Measurements from ENCODE around the gene HYLS1.

HYLS1 gene

GRCh38 chr11:125932301-125932700 lies 44.8 kb downstream of the HYLS1 start:
- Histone ChIP-seq H3K4me3 (ENCODE audit: low read length in 2 of 2) (no peak overlapping the region), H3K4me1 (ENCODE audit: control insufficient read depth in 2 of 2, insufficient read depth in 2 of 2, low read length in 2 of 2) (no peaks in the 10 kb centered on the region), H3K27ac (ENCODE audit: low read depth in 2 of 2, low read length in 2 of 2) (no peak overlapping the region), H3K36me3 (ENCODE audit: control insufficient read depth in 2 of 2, insufficient read depth in 2 of 2, low read length in 2 of 2) (no peaks in the 10 kb centered on the region), H3K9me3 (ENCODE audit: control insufficient read depth in 2 of 2, low read length in 2 of 2) (no peaks in the 10 kb centered on the region), H3K9ac (ENCODE audit: low read depth in 1 of 2, low read length in 2 of 2) (no peak overlapping the region), H3K27me3 (ENCODE audit: control insufficient read depth in 2 of 2, insufficient read depth in 2 of 2, low read length in 2 of 2) (peaks cover 3 to 4% of the 10 kb centered on the region in 2 donors)

GRCh38 chr11:125933030-125933813 lies 45.8 kb downstream of the HYLS1 start:
- peaks cover 3 to 4% of the 10 kb centered on the region in 2 donors for H3K27me3 ChIP-seq (ENCODE audit: control insufficient read depth in 2 of 2, insufficient read depth in 2 of 2, low read length in 2 of 2)
- H3K9ac ChIP-seq (ENCODE audit: low read depth in 1 of 2, low read length in 2 of 2) = no peak overlapping the region
- no peaks in the 10 kb centered on the region for H3K36me3 ChIP-seq (ENCODE audit: control insufficient read depth in 2 of 2, insufficient read depth in 2 of 2, low read length in 2 of 2)
- H3K27ac ChIP-seq (ENCODE audit: low read depth in 2 of 2, low read length in 2 of 2) = no peak overlapping the region
- H3K4me3 ChIP-seq (ENCODE audit: low read length in 2 of 2) = no peak overlapping the region
- H3K9me3 ChIP-seq (ENCODE audit: control insufficient read depth in 2 of 2, low read length in 2 of 2) = no peaks in the 10 kb centered on the region
- no peaks in the 10 kb centered on the region for H3K4me1 ChIP-seq (ENCODE audit: control insufficient read depth in 2 of 2, insufficient read depth in 2 of 2, low read length in 2 of 2)

GRCh38 chr11:125934473-125934872 lies 47.0 kb downstream of the HYLS1 start:
- H3K4me3 ChIP-seq (ENCODE audit: low read length in 2 of 2) = no peak overlapping the region
- no peaks in the 10 kb centered on the region for H3K9me3 ChIP-seq (ENCODE audit: control insufficient read depth in 2 of 2, low read length in 2 of 2)
- H3K9ac ChIP-seq (ENCODE audit: low read depth in 1 of 2, low read length in 2 of 2) = no peak overlapping the region
- H3K4me1 ChIP-seq (ENCODE audit: control insufficient read depth in 2 of 2, insufficient read depth in 2 of 2, low read length in 2 of 2) = no peaks in the 10 kb centered on the region
- peaks cover 2 to 3% of the 10 kb centered on the region in 2 donors for H3K27me3 ChIP-seq (ENCODE audit: control insufficient read depth in 2 of 2, insufficient read depth in 2 of 2, low read length in 2 of 2)
- no peak overlapping the region for H3K27ac ChIP-seq (ENCODE audit: low read depth in 2 of 2, low read length in 2 of 2)
- no peaks in the 10 kb centered on the region for H3K36me3 ChIP-seq (ENCODE audit: control insufficient read depth in 2 of 2, insufficient read depth in 2 of 2, low read length in 2 of 2)

GRCh38 chr11:125935056-125935455 lies 47.6 kb downstream of the HYLS1 start:
- no peaks in the 10 kb centered on the region for H3K4me1 ChIP-seq (ENCODE audit: control insufficient read depth in 2 of 2, insufficient read depth in 2 of 2, low read length in 2 of 2)
- H3K9me3 ChIP-seq (ENCODE audit: control insufficient read depth in 2 of 2, low read length in 2 of 2) = no peaks in the 10 kb centered on the region
- no peaks in the 10 kb centered on the region for H3K27me3 ChIP-seq (ENCODE audit: control insufficient read depth in 2 of 2, insufficient read depth in 2 of 2, low read length in 2 of 2)
- H3K4me3 ChIP-seq (ENCODE audit: low read length in 2 of 2) = no peak overlapping the region
- no peak overlapping the region for H3K27ac ChIP-seq (ENCODE audit: low read depth in 2 of 2, low read length in 2 of 2)
- no peak overlapping the region for H3K9ac ChIP-seq (ENCODE audit: low read depth in 1 of 2, low read length in 2 of 2)
- no peaks in the 10 kb centered on the region for H3K36me3 ChIP-seq (ENCODE audit: control insufficient read depth in 2 of 2, insufficient read depth in 2 of 2, low read length in 2 of 2)

GRCh38 chr11:125935618-125936199 lies 48.2 kb downstream of the HYLS1 start:
- no peaks in the 10 kb centered on the region for H3K9me3 ChIP-seq (ENCODE audit: control insufficient read depth in 2 of 2, low read length in 2 of 2)
- no peak overlapping the region for H3K27ac ChIP-seq (ENCODE audit: low read depth in 2 of 2, low read length in 2 of 2)

GRCh38 chr11:125938418-125938817 lies 51.0 kb downstream of the HYLS1 start:
- H3K36me3 ChIP-seq (ENCODE audit: control insufficient read depth in 2 of 2, insufficient read depth in 2 of 2, low read length in 2 of 2) = no peaks in the 10 kb centered on the region
- no peaks in the 10 kb centered on the region for H3K4me1 ChIP-seq (ENCODE audit: control insufficient read depth in 2 of 2, insufficient read depth in 2 of 2, low read length in 2 of 2)
- H3K4me3 ChIP-seq (ENCODE audit: low read length in 2 of 2) = no peak overlapping the region
- H3K9me3 ChIP-seq (ENCODE audit: control insufficient read depth in 2 of 2, low read length in 2 of 2) = no peaks in the 10 kb centered on the region
- H3K9ac ChIP-seq (ENCODE audit: low read depth in 1 of 2, low read length in 2 of 2) = no peak overlapping the region
- H3K27me3 ChIP-seq (ENCODE audit: control insufficient read depth in 2 of 2, insufficient read depth in 2 of 2, low read length in 2 of 2) = no peaks in the 10 kb centered on the region
- no peak overlapping the region for H3K27ac ChIP-seq (ENCODE audit: low read depth in 2 of 2, low read length in 2 of 2)

More at GRCh38 chr11:125935618-125936199, 48.2 kb downstream of the HYLS1 start:
- H3K9ac ChIP-seq (ENCODE audit: low read depth in 1 of 2, low read length in 2 of 2) = no peak overlapping the region
- no peaks in the 10 kb centered on the region for H3K4me1 ChIP-seq (ENCODE audit: control insufficient read depth in 2 of 2, insufficient read depth in 2 of 2, low read length in 2 of 2)
- no peaks in the 10 kb centered on the region for H3K27me3 ChIP-seq (ENCODE audit: control insufficient read depth in 2 of 2, insufficient read depth in 2 of 2, low read length in 2 of 2)
- no peaks in the 10 kb centered on the region for H3K36me3 ChIP-seq (ENCODE audit: control insufficient read depth in 2 of 2, insufficient read depth in 2 of 2, low read length in 2 of 2)
- H3K4me3 ChIP-seq (ENCODE audit: low read length in 2 of 2) = no peak overlapping the region

- no peaks in the 10 kb centered on the region for H3K9me3 ChIP-seq (ENCODE audit: control insufficient read depth in 2 of 2, low read length in 2 of 2)
- no peaks in the 10 kb centered on the region for H3K36me3 ChIP-seq (ENCODE audit: control insufficient read depth in 2 of 2, insufficient read depth in 2 of 2, low read length in 2 of 2)
- H3K27ac ChIP-seq (ENCODE audit: low read depth in 2 of 2, low read length in 2 of 2) = no peak overlapping the region
- H3K27me3 ChIP-seq (ENCODE audit: control insufficient read depth in 2 of 2, insufficient read depth in 2 of 2, low read length in 2 of 2) = no peaks in the 10 kb centered on the region
- no peak overlapping the region for H3K4me3 ChIP-seq (ENCODE audit: low read length in 2 of 2)
- no peak overlapping the region for H3K9ac ChIP-seq (ENCODE audit: low read depth in 1 of 2, low read length in 2 of 2)
- H3K4me1 ChIP-seq (ENCODE audit: control insufficient read depth in 2 of 2, insufficient read depth in 2 of 2, low read length in 2 of 2) = no peaks in the 10 kb centered on the region
These were observed 51.6 kb downstream of the HYLS1 start for GRCh38 chr11:125939081-125939521.

GRCh38 chr11:125940145-125940544 lies 52.7 kb downstream of the HYLS1 start:
- H3K4me1 ChIP-seq (ENCODE audit: control insufficient read depth in 2 of 2, insufficient read depth in 2 of 2, low read length in 2 of 2) = no peaks in the 10 kb centered on the region
- no peaks in the 10 kb centered on the region for H3K27me3 ChIP-seq (ENCODE audit: control insufficient read depth in 2 of 2, insufficient read depth in 2 of 2, low read length in 2 of 2)
- H3K9me3 ChIP-seq (ENCODE audit: control insufficient read depth in 2 of 2, low read length in 2 of 2) = no peaks in the 10 kb centered on the region
- H3K36me3 ChIP-seq (ENCODE audit: control insufficient read depth in 2 of 2, insufficient read depth in 2 of 2, low read length in 2 of 2) = no peaks in the 10 kb centered on the region
- no peak overlapping the region for H3K27ac ChIP-seq (ENCODE audit: low read depth in 2 of 2, low read length in 2 of 2)
- no peak overlapping the region for H3K9ac ChIP-seq (ENCODE audit: low read depth in 1 of 2, low read length in 2 of 2)
- no peak overlapping the region for H3K4me3 ChIP-seq (ENCODE audit: low read length in 2 of 2)

GRCh38 chr11:125941267-125941618 lies 53.8 kb downstream of the HYLS1 start:
- no peak overlapping the region for H3K27ac ChIP-seq (ENCODE audit: low read depth in 2 of 2, low read length in 2 of 2)
- no peak overlapping the region for H3K9ac ChIP-seq (ENCODE audit: low read depth in 1 of 2, low read length in 2 of 2)
- no peaks in the 10 kb centered on the region for H3K27me3 ChIP-seq (ENCODE audit: control insufficient read depth in 2 of 2, insufficient read depth in 2 of 2, low read length in 2 of 2)
- no peak overlapping the region for H3K4me3 ChIP-seq (ENCODE audit: low read length in 2 of 2)
- no peaks in the 10 kb centered on the region for H3K9me3 ChIP-seq (ENCODE audit: control insufficient read depth in 2 of 2, low read length in 2 of 2)
- no peaks in the 10 kb centered on the region for H3K36me3 ChIP-seq (ENCODE audit: control insufficient read depth in 2 of 2, insufficient read depth in 2 of 2, low read length in 2 of 2)
- no peaks in the 10 kb centered on the region for H3K4me1 ChIP-seq (ENCODE audit: control insufficient read depth in 2 of 2, insufficient read depth in 2 of 2, low read length in 2 of 2)

GRCh38 chr11:125941619-125942611 lies 54.4 kb downstream of the HYLS1 start:
- Histone ChIP-seq H3K36me3 (ENCODE audit: control insufficient read depth in 2 of 2, insufficient read depth in 2 of 2, low read length in 2 of 2) (no peaks in the 10 kb centered on the region), H3K4me3 (ENCODE audit: low read length in 2 of 2) (no peak overlapping the region), H3K27me3 (ENCODE audit: control insufficient read depth in 2 of 2, insufficient read depth in 2 of 2, low read length in 2 of 2) (no peaks in the 10 kb centered on the region), H3K9me3 (ENCODE audit: control insufficient read depth in 2 of 2, low read length in 2 of 2) (no peaks in the 10 kb centered on the region), H3K27ac (ENCODE audit: low read depth in 2 of 2, low read length in 2 of 2) (no peak overlapping the region), H3K4me1 (ENCODE audit: control insufficient read depth in 2 of 2, insufficient read depth in 2 of 2, low read length in 2 of 2) (no peaks in the 10 kb centered on the region), H3K9ac (ENCODE audit: low read depth in 1 of 2, low read length in 2 of 2) (no peak overlapping the region)
